ENCODE results near the gene NBEA.

NBEA gene

DNA sequence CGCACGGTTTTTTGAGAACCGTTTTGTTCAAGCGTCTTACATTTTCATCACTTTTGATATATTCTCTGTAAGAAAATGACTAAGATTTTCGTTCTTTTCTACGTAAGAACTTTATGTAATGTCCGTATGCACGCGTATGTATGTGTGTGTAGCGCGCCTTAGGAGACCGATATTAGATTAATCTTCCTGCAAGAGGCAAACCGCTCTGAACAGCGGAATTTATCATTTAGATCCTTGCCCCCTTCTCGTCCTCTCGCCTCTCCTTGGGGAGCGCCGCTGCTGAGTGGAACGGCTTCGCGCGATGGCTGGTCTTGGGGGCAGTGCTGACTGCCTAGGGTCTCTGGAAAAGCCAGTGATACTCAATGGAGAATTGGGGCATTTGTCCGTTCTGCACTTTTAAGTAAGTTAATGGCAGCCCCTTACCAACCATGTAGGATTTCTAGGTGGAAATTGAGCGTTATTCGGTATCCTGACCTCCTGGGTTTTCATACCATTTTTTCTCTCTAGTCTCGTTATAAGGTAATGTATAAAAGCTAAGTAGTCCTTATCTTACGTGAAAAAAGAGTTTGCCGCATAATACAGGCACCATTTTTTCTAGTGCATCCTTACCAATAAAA is 529.7 kb downstream of the NBEA start:
- DNase-seq = no peak
- no peak overlapping the region for H3K9ac ChIP-seq (ENCODE audit: low read length)
- H3K4me3 ChIP-seq (ENCODE audit: low read depth, low read length) = no peak overlapping the region
- peaks cover 42% of the 10 kb centered on the region for H3K27me3 ChIP-seq (ENCODE audit: insufficient read depth, low read length)
- no peaks in the 10 kb centered on the region for H3K36me3 ChIP-seq (ENCODE audit: control insufficient read depth in 1 of 2, insufficient read depth in 2 of 2, low read length in 2 of 2)
- no peak overlapping the region for H2AK5ac ChIP-seq (ENCODE audit: low read length)
- peaks cover 4% of the 10 kb centered on the region for H3K9me3 ChIP-seq (ENCODE audit: insufficient read depth, low read depth, low read length)
- H2BK12ac ChIP-seq (ENCODE audit: low read length) = no peak overlapping the region
- H3K14ac ChIP-seq (ENCODE audit: low read length) = no peak overlapping the region
- no peaks in the 10 kb centered on the region for H3K79me2 ChIP-seq (ENCODE audit: control insufficient read depth, insufficient read depth, low read length, poor library complexity)
- no peak overlapping the region for H3K18ac ChIP-seq (ENCODE audit: low read length)
- no peak overlapping the region for H4K12ac ChIP-seq (ENCODE audit: low read depth, low read length)
- H3K79me1 ChIP-seq (ENCODE audit: low read length) = no peaks in the 10 kb centered on the region
- no peak overlapping the region for H2AFZ ChIP-seq (ENCODE audit: insufficient read depth, low read length, poor library complexity)
- H3K23ac ChIP-seq (ENCODE audit: low read length) = no peak overlapping the region
- no peak overlapping the region for H3K27ac ChIP-seq (ENCODE audit: low read depth, low read length)
- WGBS (ENCODE audit: extremely low coverage, insufficient coverage, insufficient read length) = no CpG with 5 or more reads among the region's 28 CpGs
- H3K4ac ChIP-seq (ENCODE audit: low read depth, low read length) = no peak overlapping the region
- no peak overlapping the region for H2BK120ac ChIP-seq (ENCODE audit: insufficient read depth, low read length, poor library complexity)
- H4K91ac ChIP-seq (ENCODE audit: low read depth, low read length) = no peak overlapping the region
- H3K4me2 ChIP-seq (ENCODE audit: low read length) = no peak overlapping the region
- H2BK5ac ChIP-seq (ENCODE audit: low read depth, low read length, poor library complexity) = no peak overlapping the region
- H4K8ac ChIP-seq (ENCODE audit: low read depth, low read length) = no peak overlapping the region
- H3K4me1 ChIP-seq (ENCODE audit: control insufficient read depth in 1 of 2, insufficient read depth in 2 of 2, low read length in 2 of 2) = peaks cover 10 to 17% of the 10 kb centered on the region in 2 experiments

DNA sequence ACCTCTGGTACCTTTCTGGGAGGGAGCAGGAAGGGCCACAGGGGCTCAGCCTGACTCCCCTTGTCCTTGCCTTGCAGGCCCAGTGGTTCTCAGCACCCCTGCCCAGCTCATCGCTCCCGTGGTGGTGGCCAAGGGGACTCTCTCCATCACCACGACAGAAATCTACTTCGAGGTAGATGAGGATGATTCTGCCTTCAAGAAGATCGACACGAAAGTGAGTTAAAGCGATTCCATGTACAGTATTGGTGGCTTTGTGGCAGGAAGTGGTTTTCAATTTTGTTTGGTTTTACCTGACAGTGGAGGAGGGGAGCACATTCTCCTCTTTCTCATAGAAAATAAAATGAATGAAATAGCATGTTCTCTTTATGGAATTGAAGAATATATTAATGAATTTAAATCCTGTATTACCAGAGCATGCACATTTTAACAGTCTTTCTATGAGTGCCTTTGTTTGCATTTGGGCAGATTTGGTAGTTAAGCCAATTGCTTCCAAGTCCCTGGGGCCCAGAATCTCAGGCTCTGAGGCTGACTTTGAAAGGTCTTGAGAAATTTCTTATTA is 530.3 kb downstream of the NBEA start:
- H2BK120ac ChIP-seq (ENCODE audit: insufficient read depth, low read length, poor library complexity) = no peak overlapping the region
- H3K9me3 ChIP-seq (ENCODE audit: insufficient read depth, low read depth, low read length) = peaks cover 4% of the 10 kb centered on the region
- H3K9ac ChIP-seq (ENCODE audit: low read length) = no peak overlapping the region
- H3K14ac ChIP-seq (ENCODE audit: low read length) = no peak overlapping the region
- no peak overlapping the region for H2BK12ac ChIP-seq (ENCODE audit: low read length)
- no peak overlapping the region for H2AK5ac ChIP-seq (ENCODE audit: low read length)
- no peak overlapping the region for H2AFZ ChIP-seq (ENCODE audit: insufficient read depth, low read length, poor library complexity)
- no peaks in the 10 kb centered on the region for H3K79me2 ChIP-seq (ENCODE audit: control insufficient read depth, insufficient read depth, low read length, poor library complexity)
- H4K12ac ChIP-seq (ENCODE audit: low read depth, low read length) = no peak overlapping the region
- no peak overlapping the region for H3K18ac ChIP-seq (ENCODE audit: low read length)
- H3K4me2 ChIP-seq (ENCODE audit: low read length) = no peak overlapping the region
- H4K91ac ChIP-seq (ENCODE audit: low read depth, low read length) = no peak overlapping the region
- H2BK5ac ChIP-seq (ENCODE audit: low read depth, low read length, poor library complexity) = no peak overlapping the region
- no peak overlapping the region for H3K4me3 ChIP-seq (ENCODE audit: low read depth, low read length)
- H3K79me1 ChIP-seq (ENCODE audit: low read length) = no peaks in the 10 kb centered on the region
- no peak for DNase-seq
- H3K4me1 ChIP-seq (ENCODE audit: control insufficient read depth in 1 of 2, insufficient read depth in 2 of 2, low read length in 2 of 2) = peaks cover 10 to 17% of the 10 kb centered on the region in 2 experiments
- no peak overlapping the region for H3K23ac ChIP-seq (ENCODE audit: low read length)
- no peaks in the 10 kb centered on the region for H3K36me3 ChIP-seq (ENCODE audit: control insufficient read depth in 1 of 2, insufficient read depth in 2 of 2, low read length in 2 of 2)
- H4K8ac ChIP-seq (ENCODE audit: low read depth, low read length) = no peak overlapping the region
- peaks cover 44% of the 10 kb centered on the region for H3K27me3 ChIP-seq (ENCODE audit: insufficient read depth, low read length)
- H3K27ac ChIP-seq (ENCODE audit: low read depth, low read length) = no peak overlapping the region
- H3K4ac ChIP-seq (ENCODE audit: low read depth, low read length) = no peak overlapping the region
- WGBS (ENCODE audit: extremely low coverage, insufficient coverage, insufficient read length) = no CpG with 5 or more reads among the region's 7 CpGs

DNA sequence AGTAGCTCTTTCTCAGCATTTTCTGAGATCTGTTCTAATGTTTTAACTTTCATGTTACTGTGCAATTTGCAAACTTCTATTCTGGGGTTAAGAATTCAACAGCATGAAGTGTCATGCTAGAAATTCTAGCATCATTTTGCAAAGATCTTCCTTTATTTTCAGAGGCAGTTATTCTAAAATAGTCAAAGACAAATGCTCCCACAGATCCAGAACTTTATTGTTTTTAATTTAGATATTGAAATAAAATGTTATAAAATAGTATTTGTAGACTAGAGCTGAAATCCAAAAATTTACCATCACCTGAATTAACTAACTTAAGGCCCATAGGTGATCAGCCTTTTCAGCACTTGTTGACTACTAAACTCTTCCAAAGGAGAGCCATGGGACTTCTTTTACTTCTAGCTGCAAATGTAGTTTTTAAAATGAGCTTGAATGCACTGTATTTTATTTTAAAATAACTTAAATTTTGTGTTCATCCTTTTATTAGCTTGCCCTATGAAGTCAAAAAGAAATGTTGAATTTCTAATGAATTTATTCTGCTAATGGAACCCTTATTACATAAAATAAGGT is 531.2 kb downstream of the NBEA start:
- Histone ChIP-seq H2BK12ac (ENCODE audit: low read length) (no peak overlapping the region), H2AFZ (ENCODE audit: insufficient read depth, low read length, poor library complexity) (no peak overlapping the region), H3K36me3 (ENCODE audit: control insufficient read depth in 1 of 2, insufficient read depth in 2 of 2, low read length in 2 of 2) (no peaks in the 10 kb centered on the region), H3K14ac (ENCODE audit: low read length) (no peak overlapping the region), H3K9ac (ENCODE audit: low read length) (no peak overlapping the region), H3K4ac (ENCODE audit: low read depth, low read length) (no peak overlapping the region), H2BK120ac (ENCODE audit: insufficient read depth, low read length, poor library complexity) (no peak overlapping the region), H3K9me3 (ENCODE audit: insufficient read depth, low read depth, low read length) (peaks cover 4% of the 10 kb centered on the region), H3K18ac (ENCODE audit: low read length) (no peak overlapping the region), H3K79me2 (ENCODE audit: control insufficient read depth, insufficient read depth, low read length, poor library complexity) (no peaks in the 10 kb centered on the region), H3K23ac (ENCODE audit: low read length) (no peak overlapping the region), H4K12ac (ENCODE audit: low read depth, low read length) (no peak overlapping the region), H3K79me1 (ENCODE audit: low read length) (no peaks in the 10 kb centered on the region), H3K27ac (ENCODE audit: low read depth, low read length) (no peak overlapping the region), H3K4me2 (ENCODE audit: low read length) (no peak overlapping the region), H4K91ac (ENCODE audit: low read depth, low read length) (no peak overlapping the region), H3K4me1 (ENCODE audit: control insufficient read depth in 1 of 2, insufficient read depth in 2 of 2, low read length in 2 of 2) (peaks cover 12 to 18% of the 10 kb centered on the region in 2 experiments), H2BK5ac (ENCODE audit: low read depth, low read length, poor library complexity) (no peak overlapping the region), H3K27me3 (ENCODE audit: insufficient read depth, low read length) (peaks cover 49% of the 10 kb centered on the region), H2AK5ac (ENCODE audit: low read length) (no peak overlapping the region), H4K8ac (ENCODE audit: low read depth, low read length) (no peak overlapping the region), H3K4me3 (ENCODE audit: low read depth, low read length) (no peak overlapping the region)
- DNase-seq = no peak

DNA sequence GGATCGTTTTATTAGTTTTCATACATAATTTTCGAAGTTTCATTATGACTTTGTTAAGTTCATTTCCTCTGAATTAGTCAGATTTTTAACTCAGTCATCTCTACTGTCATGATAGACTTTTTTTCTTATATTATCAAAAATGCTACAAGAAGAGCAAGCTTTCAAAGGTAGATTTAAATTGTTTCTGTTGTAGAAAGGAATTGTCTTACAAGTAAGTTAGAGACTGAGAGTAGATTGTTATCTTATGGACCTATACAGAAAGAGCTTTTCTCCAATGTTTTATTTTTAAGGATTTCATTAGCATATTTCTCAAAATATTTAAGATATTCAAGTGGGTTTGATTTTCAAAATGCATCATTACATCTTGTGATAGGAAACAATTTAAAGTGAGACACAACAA is 531.7 kb downstream of the NBEA start:
- no peak overlapping the region for H3K18ac ChIP-seq (ENCODE audit: low read length)
- no peak overlapping the region for H4K91ac ChIP-seq (ENCODE audit: low read depth, low read length)
- H2AFZ ChIP-seq (ENCODE audit: insufficient read depth, low read length, poor library complexity) = no peak overlapping the region
- no peak overlapping the region for H3K9ac ChIP-seq (ENCODE audit: low read length)
- H3K9me3 ChIP-seq (ENCODE audit: insufficient read depth, low read depth, low read length) = peaks cover 8% of the 10 kb centered on the region
- no peak overlapping the region for H3K14ac ChIP-seq (ENCODE audit: low read length)
- DNase-seq = no peak
- H2AK5ac ChIP-seq (ENCODE audit: low read length) = no peak overlapping the region
- no peak overlapping the region for H3K4ac ChIP-seq (ENCODE audit: low read depth, low read length)
- H3K79me2 ChIP-seq (ENCODE audit: control insufficient read depth, insufficient read depth, low read length, poor library complexity) = no peaks in the 10 kb centered on the region
- WGBS (ENCODE audit: extremely low coverage, insufficient coverage, insufficient read length) = no CpG with 5 or more reads among the region's 2 CpGs
- no peaks in the 10 kb centered on the region for H3K36me3 ChIP-seq (ENCODE audit: control insufficient read depth in 1 of 2, insufficient read depth in 2 of 2, low read length in 2 of 2)
- H3K27ac ChIP-seq (ENCODE audit: low read depth, low read length) = no peak overlapping the region
- no peak overlapping the region for H3K23ac ChIP-seq (ENCODE audit: low read length)
- H3K4me3 ChIP-seq (ENCODE audit: low read depth, low read length) = no peak overlapping the region
- peaks cover 54% of the 10 kb centered on the region for H3K27me3 ChIP-seq (ENCODE audit: insufficient read depth, low read length)
- no peak overlapping the region for H4K8ac ChIP-seq (ENCODE audit: low read depth, low read length)
- H2BK5ac ChIP-seq (ENCODE audit: low read depth, low read length, poor library complexity) = no peak overlapping the region
- H3K4me1 ChIP-seq (ENCODE audit: control insufficient read depth in 1 of 2, insufficient read depth in 2 of 2, low read length in 2 of 2) = peaks cover 17 to 24% of the 10 kb centered on the region in 2 experiments
- no peak overlapping the region for H3K4me2 ChIP-seq (ENCODE audit: low read length)
- H4K12ac ChIP-seq (ENCODE audit: low read depth, low read length) = no peak overlapping the region
- no peak overlapping the region for H2BK120ac ChIP-seq (ENCODE audit: insufficient read depth, low read length, poor library complexity)
- no peak overlapping the region for H2BK12ac ChIP-seq (ENCODE audit: low read length)
- H3K79me1 ChIP-seq (ENCODE audit: low read length) = no peaks in the 10 kb centered on the region
